Liver (tissue), 3 donors: ENCODE results near the gene VIP.

ENCODE experiments used
- ATF3 ChIP-seq: IDR thresholded peaks from 2 replicates; pipeline ENCODE4 v1.6.1; 2016; ENCODE audit warnings: antibody characterized with exemption
- EGR1 ChIP-seq, 2 donors: IDR thresholded peaks; 2 replicates each; pipeline ENCODE4 v1.6.1; 2016 to 2018; ENCODE audit warnings: antibody characterized with exemption in 2 of 2, low read depth in 2 of 2
- FOXA1 ChIP-seq: IDR thresholded peaks from 2 replicates; pipeline ENCODE4 v1.6.1; 2016; ENCODE audit warnings: antibody characterized with exemption
- GABPA ChIP-seq, 2 donors: IDR thresholded peaks in 1 of 2; conservative IDR thresholded peaks in 1 of 2; 2 replicates each; pipeline ENCODE4 v1.6.1; 2016; ENCODE audit warnings: antibody characterized with exemption in 2 of 2, mild to moderate bottlenecking in 1 of 2, moderate library complexity in 1 of 2
- JUND ChIP-seq, 2 donors: IDR thresholded peaks; 2 replicates each; pipeline ENCODE4 v1.6.1; 2016; ENCODE audit warnings: antibody characterized with exemption in 2 of 2
- RAD21 ChIP-seq, 2 donors: IDR thresholded peaks; 2 replicates each; pipeline ENCODE4 v1.6.1; 2016; ENCODE audit warnings: antibody characterized with exemption in 2 of 2, mild to moderate bottlenecking in 2 of 2
- RXRA ChIP-seq, 2 donors: IDR thresholded peaks; 2 replicates each; pipeline ENCODE4 v1.6.1; 2017 to 2018; ENCODE audit warnings: antibody characterized with exemption in 2 of 2, mild to moderate bottlenecking in 1 of 2
- SP1 ChIP-seq: IDR thresholded peaks from 2 replicates; pipeline ENCODE4 v1.6.1; 2018; ENCODE audit warnings: antibody characterized with exemption, mild to moderate bottlenecking
- TAF1 ChIP-seq: conservative IDR thresholded peaks from 2 replicates; pipeline ENCODE4 v1.6.1; 2016; ENCODE audit warnings: antibody characterized with exemption, mild to moderate bottlenecking
- ZBTB33 ChIP-seq: IDR thresholded peaks from 2 replicates; pipeline ENCODE4 v1.6.1; 2016; ENCODE audit warnings: antibody characterized with exemption
- TF ChIP-seq, protein P1 (sequence below): fragments of 150-350 bp; IDR thresholded peaks from 2 replicates; pipeline ENCODE4 v1.5.1; 2017; ENCODE audit warnings: improper control_type of control experiment, low read depth, low read length; ENCODE audit not compliant: missing input control
- TF ChIP-seq, protein P2 (sequence below): IDR thresholded peaks from 2 replicates; pipeline ENCODE4 v1.6.1; 2016; ENCODE audit warnings: antibody characterized with exemption, mild to moderate bottlenecking
- TF ChIP-seq, protein P3 (sequence below): IDR thresholded peaks from 2 replicates; pipeline ENCODE4 v1.6.1; 2016; ENCODE audit warnings: antibody characterized with exemption
- donor health status: healthy.
- donor health status: healthy.

DNA sequence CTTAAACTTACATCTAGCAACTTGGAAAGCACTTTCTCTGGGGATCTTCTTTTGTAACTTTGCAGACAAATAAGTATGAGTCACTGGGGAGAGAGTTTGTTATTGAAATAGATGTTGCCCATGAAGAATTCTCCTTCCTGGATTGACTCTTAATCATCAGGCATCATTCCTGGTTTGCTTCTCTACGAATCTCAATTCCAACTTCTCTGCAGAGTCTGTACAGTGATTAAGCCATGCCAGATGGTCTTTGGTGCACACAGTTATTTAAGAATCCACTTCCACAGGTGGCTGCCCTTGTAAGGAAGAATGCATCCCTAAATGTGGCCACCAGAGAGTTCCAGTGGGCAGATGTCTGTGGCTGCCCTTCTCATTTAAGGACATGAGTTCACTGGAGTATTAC lies 27.2 kb upstream of the VIP start:
- TF ChIP-seq ZBTB33 (no peak), EGR1 (IDR thresholded peaks at IDR 0.05; ENCODE audit: low read depth in 2 of 2) (no peak), RXRA (IDR thresholded peaks at IDR 0.05) (no peak), RAD21 (IDR thresholded peaks at IDR 0.05) (no peak), SP1 (no peak), TAF1 (no peak), FOXA1 (no peak), ATF3 (no peak), JUND (IDR thresholded peaks at IDR 0.05) (no peak), GABPA (IDR thresholded peaks at IDR 0.05 in 1 of 2, conservative IDR thresholded peaks at IDR 0.05 in 1 of 2) (no peak)
- TF ChIP-seq, protein P1, sequence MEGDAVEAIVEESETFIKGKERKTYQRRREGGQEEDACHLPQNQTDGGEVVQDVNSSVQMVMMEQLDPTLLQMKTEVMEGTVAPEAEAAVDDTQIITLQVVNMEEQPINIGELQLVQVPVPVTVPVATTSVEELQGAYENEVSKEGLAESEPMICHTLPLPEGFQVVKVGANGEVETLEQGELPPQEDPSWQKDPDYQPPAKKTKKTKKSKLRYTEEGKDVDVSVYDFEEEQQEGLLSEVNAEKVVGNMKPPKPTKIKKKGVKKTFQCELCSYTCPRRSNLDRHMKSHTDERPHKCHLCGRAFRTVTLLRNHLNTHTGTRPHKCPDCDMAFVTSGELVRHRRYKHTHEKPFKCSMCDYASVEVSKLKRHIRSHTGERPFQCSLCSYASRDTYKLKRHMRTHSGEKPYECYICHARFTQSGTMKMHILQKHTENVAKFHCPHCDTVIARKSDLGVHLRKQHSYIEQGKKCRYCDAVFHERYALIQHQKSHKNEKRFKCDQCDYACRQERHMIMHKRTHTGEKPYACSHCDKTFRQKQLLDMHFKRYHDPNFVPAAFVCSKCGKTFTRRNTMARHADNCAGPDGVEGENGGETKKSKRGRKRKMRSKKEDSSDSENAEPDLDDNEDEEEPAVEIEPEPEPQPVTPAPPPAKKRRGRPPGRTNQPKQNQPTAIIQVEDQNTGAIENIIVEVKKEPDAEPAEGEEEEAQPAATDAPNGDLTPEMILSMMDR: no peak
- TF ChIP-seq, protein P2, sequence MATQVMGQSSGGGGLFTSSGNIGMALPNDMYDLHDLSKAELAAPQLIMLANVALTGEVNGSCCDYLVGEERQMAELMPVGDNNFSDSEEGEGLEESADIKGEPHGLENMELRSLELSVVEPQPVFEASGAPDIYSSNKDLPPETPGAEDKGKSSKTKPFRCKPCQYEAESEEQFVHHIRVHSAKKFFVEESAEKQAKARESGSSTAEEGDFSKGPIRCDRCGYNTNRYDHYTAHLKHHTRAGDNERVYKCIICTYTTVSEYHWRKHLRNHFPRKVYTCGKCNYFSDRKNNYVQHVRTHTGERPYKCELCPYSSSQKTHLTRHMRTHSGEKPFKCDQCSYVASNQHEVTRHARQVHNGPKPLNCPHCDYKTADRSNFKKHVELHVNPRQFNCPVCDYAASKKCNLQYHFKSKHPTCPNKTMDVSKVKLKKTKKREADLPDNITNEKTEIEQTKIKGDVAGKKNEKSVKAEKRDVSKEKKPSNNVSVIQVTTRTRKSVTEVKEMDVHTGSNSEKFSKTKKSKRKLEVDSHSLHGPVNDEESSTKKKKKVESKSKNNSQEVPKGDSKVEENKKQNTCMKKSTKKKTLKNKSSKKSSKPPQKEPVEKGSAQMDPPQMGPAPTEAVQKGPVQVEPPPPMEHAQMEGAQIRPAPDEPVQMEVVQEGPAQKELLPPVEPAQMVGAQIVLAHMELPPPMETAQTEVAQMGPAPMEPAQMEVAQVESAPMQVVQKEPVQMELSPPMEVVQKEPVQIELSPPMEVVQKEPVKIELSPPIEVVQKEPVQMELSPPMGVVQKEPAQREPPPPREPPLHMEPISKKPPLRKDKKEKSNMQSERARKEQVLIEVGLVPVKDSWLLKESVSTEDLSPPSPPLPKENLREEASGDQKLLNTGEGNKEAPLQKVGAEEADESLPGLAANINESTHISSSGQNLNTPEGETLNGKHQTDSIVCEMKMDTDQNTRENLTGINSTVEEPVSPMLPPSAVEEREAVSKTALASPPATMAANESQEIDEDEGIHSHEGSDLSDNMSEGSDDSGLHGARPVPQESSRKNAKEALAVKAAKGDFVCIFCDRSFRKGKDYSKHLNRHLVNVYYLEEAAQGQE: no peak
- TF ChIP-seq, protein P3, sequence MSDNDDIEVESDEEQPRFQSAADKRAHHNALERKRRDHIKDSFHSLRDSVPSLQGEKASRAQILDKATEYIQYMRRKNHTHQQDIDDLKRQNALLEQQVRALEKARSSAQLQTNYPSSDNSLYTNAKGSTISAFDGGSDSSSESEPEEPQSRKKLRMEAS: no peak
